ENCODE data around the gene ZNF804B.

ZNF804B gene

DNA sequence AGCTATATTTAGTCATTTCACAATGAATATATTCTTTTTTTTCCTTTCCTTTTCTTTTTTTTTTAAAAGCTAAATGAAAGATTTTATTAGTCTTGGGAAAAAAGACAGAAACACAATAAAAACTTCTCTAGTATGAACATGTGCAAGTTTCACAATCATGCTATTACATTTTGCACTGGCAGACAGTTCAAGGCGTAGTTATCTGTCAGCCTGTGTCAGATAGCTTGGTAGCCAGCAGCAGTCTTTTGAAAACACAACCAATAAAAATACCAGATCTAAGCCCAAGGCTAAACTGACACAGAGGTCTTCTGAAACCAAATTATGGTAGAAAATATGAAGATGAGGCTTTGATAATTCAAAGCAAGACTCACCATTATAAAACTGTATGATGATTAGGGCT, 241.8 kb downstream of the ZNF804B start:
- no peak for DNase-seq

DNA sequence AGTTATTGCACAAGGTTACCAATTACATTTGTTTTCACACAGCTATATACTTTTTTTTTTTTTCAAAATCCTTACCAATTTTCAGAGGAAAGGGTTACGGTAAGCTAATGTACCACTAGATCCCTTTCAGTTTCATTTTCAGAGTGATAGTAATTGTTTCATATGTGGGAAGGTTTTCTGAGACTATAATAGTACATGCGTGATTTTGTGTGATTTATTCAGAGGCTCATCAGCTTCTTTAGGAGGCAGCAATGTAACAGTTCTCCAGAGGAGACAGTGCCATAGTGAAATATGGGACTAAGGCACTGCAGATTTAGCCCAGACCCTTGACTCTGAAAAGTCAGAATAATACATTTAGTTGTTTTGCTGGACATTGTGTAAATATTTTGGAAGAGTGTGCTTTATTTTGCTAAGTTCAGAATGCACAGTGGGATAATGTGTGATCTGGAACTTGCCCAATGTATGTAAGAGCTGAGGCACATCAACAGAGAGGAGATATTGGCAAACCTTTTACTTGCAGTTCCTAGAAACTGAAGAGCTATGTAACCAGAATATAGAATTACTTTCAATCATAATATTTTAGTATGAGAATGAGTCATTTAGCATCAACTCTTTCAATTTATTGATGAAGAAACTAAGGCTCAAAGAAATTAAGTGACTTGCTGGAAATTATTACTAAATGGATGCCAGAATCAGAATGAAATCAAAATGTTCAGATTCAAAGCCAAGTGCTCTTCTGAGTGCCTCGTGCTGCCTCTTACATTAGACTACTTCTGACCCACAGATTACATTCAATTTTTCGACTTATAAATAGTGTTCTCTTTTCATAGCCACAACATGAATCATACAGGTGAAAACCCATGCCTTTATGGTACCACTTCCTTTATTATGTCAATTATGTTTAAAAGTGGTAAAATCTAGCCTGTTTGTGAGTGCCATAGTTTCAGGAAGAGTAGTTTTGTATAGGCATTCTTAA, 243.8 kb downstream of the ZNF804B start:
- no peak for DNase-seq

DNA sequence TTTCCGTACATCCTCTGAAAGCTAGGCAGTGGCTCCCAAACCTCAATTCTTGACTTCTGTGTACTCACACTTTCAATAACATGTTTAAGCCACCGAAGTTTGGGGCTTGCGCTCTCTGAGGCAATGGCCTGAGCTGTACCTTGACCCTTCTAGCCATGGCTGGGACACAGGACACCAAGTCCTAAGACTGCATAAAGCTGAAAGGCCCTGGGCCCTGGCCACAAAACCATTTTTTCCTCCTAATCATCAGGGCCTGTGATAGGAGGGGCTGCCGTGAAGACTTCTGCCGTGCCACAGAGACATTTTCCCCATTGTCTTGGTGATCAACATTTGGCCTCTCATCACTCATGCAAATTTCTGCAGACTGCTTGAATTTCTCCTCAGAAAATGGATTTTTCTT, 252.5 kb downstream of the ZNF804B start:
- DNase-seq, result no peak

DNA sequence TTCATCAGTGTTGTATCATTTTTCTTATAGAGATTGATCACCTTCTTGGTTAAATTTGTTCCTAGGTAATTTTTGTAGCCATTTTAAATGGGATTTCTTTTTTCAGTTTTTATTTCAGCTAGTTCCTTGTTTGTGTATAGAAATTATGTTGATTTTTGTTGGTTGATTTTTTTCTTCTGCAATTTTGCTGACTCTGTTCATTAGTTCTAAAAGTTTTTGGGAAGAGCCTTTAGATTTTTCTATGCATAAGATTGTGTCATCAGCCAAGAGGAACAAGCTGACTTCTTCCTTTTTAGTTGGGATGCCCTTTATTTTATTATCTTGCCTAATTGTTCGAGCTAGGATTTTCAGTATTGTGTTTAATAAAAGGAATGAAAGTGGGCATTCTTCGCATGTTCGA, 258.2 kb downstream of the ZNF804B start:
- no peak for DNase-seq

DNA sequence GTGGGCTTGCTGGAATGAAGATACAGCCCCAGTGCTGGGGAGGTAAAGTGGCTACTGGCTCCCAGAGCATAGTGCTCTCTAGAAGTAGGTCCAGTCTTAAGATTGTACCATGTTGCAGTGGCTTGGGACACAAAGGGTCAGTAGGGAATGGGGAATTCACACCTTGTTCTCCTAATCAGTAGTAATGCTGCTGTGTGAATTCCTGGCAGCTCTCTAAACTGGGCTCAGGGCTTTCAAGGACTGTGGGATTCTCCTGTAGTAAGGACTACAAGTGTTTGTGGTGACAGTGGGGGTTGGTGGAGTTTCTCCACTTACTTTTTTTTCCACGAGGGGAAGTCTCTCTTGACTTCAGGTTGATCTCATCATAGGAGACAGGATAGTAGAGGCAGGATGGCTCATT, 262.2 kb downstream of the ZNF804B start:
- DNase-seq, result no peak

DNA sequence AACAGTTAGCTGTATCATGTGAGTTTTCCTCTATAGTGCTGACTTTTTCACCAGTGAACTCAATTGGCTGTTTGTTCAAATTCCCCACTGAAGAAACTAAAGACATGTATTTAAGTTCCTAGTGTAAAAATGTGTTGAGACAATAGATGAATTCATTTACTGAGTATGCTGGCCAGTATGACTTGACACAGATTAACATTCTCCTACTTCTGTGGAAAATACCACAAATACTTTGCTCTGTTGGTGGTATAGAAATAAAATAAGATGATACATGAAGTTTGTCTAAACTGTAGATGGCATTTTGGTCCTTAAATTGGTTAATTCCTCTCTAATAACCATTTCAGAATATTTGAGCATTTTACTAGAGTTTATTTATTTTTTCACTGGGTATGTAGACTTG, 263.7 kb downstream of the ZNF804B start:
- no peak for DNase-seq

DNA sequence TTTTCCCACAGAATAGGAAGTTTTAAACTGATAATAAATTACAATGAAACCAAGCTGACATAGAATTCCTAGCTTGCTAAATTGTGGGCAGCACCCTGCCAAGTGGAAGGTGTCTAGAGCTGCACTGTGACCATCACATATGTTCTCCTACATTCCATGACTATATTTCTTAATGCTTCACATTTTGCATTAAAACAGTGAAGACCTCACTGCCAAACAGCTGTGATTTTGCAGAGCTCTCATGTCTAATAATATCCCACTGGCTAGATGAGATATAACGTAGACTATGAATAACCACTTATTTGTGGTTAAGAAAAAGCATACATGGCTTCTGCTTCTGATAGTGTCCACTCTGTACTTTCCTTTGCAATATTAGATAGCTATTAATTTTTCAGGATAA, 264.4 kb downstream of the ZNF804B start:
- DNase-seq, result no peak

DNA sequence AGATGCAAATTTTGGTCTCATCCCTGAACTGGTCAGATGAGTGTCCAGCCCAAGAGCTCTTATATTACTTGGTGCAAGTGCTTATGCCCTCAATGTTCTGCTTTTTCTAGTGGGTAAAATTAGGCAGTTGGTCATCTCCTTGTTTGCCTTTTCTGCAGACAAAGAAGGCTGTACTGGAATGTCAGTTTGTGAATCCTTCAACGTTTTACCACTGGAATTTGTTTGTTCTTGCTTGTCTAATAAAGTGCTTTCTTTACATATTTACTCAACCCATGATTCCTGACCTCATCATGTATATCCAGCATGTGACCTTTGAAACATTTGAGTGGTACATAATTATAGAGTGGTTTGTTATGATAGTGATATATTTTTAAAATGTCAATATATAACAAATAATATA, 268.3 kb downstream of the ZNF804B start:
- DNase-seq, result no peak

DNA sequence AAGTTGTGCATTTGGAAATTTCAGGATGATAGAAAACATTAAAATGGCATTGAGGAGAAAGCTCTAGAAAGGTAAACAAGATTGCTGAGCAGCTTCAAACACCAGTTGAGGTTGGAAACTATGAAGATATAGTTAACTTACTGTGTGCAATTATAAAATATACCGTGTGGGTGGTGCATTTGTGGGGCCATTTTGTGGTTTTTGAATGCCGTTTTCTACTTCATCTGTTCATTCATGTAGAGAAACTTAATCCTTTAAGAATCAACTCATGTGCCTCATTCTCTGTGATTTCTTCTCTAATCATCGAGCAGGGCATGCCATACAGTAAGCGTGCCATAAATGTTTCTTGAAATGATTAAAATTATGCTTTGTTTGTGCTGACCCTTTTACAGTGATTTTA, 268.8 kb downstream of the ZNF804B start:
- DNase-seq, result no peak

DNA sequence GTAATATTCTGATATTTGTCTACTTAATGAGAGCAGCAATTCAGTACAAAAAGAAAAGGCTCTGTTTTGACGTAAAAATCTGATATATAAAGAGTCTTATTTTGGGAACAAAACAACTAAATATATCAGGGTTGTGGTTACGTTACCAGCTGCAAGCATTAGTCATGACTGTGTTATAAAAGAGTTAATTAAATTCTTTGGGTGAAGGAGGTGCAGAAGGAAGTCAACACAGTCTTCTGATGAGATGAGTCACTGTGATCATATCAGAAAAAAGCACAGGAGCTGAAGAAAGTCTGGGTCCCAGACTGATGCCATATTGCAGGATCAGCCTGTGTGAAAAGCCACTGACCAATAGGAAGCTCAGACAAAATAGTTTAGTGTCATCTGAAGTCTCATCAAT, 270.4 kb downstream of the ZNF804B start:
- no peak for DNase-seq

DNA sequence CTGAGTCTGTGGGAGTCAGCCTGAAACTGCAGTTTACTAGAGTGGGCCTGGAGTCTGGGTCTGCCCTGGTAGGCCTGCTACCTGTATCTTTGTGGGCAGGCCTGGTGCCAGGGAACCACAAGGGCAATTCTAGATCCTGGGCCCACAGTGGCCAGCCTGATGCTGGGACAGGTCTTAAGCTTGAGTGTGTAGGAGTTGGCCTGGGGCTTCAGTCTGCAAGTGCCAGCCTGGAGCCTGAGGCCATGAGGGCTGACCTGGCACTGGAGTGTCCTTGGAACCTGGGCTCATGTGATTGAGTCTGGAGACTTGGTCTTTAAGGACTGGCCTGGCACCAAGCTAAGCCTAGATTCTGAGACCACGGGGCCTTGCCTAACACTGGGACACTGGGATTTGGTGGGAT, 281.7 kb downstream of the ZNF804B start:
- no peak for DNase-seq

DNA sequence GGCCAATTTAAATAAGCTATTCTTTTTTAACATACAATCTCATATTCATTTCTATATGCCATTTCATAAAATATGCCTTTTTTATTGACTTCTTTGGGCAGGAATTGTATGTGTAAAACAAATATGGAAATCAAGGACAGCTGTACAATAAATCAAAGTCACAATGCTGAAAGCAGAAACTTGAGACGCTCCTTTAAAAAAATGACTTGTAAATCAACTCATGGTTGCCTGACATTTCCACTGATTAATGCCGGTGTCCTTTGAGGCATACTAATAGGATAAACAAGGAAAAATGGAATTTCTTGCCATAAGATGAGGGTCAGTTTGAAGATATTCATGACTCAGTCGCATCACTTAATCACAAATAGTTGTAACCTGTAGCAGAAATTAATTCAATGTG, 283.4 kb downstream of the ZNF804B start:
- DNase-seq, result no peak

DNA sequence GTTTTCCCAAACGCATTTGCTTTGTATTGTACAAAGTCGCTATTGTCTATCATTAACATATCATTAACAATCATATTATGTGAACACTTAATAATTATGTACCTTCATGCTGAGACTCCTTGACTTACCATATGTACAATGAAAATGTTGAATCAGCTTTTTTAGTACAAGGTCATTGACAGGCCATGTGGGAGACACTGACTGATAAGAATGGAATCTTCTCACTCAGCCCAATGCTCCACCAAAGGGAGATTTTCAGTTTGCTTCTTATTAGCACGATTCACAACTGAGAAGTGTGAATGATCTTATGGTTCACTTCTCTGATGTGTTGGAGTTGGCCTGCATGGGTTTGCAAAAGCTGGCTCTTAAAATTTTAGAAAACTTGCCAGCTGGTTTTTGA, 289.5 kb downstream of the ZNF804B start:
- DNase-seq, result no peak

DNA sequence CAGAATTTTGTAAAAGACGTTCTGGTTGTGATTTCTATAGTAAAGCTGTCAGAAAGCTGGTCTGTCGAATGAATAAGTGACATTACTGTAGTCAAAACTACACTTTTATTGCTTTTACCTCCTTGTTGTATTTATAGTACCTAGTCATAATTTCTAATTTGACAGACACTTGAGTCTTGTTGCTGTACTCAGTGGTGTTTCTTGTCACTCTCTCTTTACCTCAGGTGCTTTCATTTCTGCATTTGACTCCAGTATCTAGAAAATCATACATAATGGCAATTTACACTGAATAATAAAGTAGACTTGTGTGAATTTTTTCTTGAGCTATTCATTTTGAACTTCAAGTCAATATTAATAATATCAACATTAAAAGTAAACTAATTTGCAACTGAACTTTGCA, 293.6 kb downstream of the ZNF804B start:
- no peak for DNase-seq

DNA sequence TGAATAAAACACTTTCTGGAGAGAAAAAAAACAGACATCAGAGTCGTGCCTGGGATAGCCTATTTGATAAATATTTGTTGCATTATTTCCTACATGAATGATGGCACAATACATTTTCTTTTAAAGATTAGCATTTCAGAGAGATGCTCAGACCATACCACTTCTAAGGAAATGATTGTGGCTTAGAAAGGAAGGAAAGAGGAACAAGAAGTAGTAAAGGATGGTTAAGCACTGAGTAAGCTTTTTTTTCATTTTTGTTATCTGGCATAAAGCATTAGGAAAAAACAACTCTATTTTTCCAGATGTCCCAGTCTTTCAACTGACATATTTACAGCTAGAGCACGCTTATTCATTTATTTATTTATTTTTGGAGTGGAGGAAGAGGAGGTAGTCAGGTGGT, 294.9 kb downstream of the ZNF804B start:
- no peak for DNase-seq

DNA sequence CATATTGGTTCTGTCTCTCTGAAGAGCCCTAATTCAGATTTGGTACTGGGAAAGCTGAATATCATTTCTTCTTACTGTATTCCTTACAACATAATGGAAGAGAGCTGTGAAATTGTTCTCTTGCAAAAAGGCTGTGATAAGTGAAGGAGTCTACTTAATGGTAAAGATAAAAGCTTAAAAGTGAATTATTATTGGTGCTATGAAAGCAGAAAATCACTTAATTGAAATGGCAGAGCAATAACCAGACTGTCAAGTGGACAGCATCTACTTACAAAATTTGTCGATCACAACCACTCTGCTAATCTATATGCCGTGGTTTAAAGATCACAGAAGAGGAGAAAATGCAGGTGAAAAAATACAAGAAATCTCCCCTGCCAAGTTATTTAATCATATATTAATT, 300.7 kb downstream of the ZNF804B start:
- no peak for DNase-seq

DNA sequence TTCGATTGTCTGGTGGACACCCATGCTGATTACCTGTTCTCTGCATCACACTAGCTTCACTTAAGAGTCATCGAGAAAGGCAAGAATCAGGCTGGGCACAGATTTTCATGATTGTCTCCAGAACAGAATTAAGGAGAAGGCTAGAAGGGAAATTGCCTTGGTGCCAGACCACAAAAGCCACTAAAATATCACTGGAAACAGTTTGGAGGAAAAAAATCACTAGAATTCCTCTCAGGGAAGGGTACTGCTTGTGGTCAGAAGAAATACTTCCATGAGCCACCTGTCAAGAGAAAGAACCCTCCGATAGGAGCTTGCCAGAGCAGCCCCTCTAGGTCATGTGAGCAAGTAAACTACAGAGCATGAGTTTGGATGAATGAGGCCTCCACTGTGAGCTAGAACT, 305.3 kb downstream of the ZNF804B start:
- no peak for DNase-seq

DNA sequence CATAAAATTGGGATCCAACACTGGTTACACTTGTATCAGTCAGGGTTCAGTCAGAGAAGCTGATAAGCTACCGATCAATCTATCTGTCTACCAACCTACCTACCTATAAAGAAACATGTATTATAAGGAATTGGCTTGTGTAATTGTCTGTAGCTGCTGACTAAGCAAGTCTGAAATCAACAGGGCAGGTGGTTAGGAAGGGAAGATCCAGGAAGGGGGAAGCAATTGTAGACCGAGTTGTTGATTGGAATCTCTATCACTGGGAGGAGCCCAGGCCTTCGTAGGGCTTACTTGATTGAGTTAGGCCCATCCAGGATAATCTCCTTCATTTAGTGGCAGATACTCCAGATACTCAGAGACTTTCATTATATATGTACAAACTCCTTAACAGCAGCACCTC, 307.5 kb downstream of the ZNF804B start:
- DNase-seq, result no peak

DNA sequence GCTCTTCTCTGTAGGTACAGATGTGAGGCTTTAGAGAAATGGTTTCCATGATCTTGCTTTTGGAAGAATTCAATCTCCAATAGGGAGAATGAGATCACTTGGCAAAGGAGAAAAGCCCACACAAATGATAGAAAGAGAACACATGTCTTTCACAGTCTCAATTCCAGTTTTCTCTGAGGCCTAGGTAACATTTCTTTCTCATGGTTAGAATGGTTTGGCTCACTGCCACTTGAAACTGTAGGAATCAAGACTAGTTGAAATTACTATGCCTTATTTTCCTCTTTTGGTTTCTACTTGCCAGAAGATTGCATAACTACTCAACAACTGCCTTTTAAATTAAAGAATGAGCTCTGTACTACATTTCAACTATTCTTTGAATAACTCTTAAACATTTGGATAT, 312.6 kb downstream of the ZNF804B start:
- DNase-seq, result no peak

DNA sequence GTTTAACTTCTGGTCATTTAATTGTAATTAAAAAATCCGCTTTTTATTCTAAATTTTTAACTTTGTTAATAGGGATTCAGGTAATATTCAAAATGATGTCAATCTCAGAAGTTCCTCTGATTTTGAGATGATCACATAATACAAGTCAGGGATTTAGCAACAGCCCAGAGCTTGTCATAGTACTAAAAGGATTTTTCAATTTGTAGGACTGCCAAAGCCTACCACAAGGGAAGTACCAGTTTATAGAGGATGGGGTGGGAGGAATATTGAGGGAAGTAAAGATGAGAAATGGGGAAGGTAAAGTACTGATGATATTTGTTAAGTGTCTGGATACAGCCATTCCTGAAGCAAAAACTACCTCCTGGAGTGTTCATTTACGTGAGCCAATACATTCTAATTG, 314.3 kb downstream of the ZNF804B start:
- no peak for DNase-seq

DNA sequence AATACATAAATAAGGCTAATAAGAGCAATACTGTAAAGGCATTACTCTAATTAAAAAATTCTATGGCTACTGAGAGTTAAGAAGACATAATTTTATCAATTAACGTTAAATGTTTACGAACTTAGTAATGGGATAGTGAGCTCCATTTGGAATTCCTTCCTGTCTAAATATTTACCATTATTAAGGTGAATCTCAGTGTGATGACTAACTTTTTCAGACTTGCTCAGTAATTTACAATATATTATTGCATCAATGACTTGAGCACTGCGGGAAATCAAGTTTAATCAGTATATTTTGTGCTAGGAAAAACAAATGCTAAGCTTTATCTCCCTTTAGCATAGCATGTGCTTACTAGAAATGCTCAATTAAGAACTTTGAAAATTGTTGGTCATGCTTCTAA, 318.5 kb downstream of the ZNF804B start:
- no peak for DNase-seq

DNA sequence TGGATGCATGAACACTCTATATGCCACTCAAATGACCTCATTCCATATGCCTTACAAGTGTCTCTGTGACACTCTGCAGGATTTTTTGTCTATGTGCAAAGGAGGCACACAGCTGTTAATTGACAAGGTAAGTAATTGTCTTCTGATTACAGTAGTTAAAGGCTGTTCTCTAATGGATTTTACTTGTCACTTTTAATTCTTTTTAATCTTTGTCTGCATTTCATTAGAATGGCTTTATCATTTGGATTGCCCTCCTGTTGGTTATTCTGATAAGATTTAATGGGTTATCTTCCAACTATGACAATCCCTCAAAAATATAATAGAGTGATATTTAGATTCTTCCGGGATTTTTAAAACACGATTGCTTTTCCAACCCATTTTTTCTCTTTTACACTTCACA, 326.1 kb downstream of the ZNF804B start:
- DNase-seq, result no peak

DNA sequence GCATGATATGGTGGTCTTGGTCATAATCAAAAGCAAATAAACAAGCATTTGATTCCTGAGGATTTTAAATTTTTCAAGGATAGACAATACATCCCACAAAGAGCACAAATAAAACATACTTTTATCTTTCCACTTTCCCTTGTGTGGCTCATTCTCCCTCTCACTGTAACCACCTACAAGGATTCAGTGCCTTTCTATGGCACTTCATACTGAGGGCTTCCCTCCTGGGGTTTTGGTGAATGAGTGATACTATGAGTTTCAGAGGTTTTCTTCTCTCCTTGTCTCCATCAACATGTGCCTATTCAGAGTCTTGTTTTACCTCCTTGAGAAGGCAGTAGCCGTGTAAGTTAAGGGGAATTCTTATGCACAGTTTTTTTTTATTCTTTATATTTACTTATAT, 332.1 kb downstream of the ZNF804B start:
- no peak for DNase-seq

DNA sequence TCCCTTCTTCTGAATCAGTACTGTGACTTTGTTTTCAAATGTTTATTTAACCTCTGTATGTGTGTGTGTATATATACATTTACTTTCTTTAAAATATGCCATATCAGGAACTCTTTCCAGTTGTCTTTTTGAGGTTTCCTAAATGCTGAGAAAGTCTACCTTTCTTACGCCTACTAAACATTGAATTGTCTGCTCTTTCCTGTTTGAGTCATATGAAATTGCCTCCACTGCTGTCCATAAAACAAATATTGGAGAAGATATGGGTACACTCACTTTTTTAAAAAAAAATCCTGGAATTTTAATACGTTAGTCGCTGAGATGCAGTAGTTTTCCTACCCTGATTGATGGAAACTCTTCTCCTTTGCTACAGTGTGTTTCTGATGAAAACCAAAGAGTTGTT, 334.8 kb downstream of the ZNF804B start:
- no peak for DNase-seq

DNA sequence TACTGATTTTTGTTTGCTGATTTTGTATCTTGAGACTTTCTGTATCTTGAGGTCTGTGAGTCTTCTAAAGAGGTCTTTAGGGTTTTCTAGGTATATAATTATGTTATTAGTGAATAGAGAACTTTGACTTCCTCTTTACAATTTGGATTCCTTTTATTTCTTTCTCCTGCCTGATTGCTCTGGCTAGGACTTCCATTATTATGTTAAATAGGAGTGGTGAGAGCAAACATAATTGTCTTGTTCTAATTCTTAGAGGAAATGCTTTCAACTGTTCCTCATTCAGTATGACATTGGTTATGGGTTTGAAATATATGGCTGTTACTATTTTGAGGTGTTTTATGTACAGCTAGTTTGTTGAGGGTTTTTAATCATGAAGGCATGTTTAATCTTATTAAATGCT, 344.1 kb downstream of the ZNF804B start:
- DNase-seq, result no peak

Measured in NCI-H774 (cell line).